HepG2 (cell line): Measurements from ENCODE around the gene JAGN1. TPM values are rescaled to one million over a fixed set of nuclear protein-coding genes. Genes with fewer than 3 reads are reported as not detected.

Experiments
- CTCF ChIP-seq: sonication (generic); formaldehyde crosslinking; IDR thresholded peaks from 2 replicates; pipeline ENCODE4 v1.5.0; 2020; ENCODE audit warnings: mild to moderate bottlenecking, missing genetic modification reagents, moderate library complexity
- GMEB1 ChIP-seq: sonication (generic); formaldehyde crosslinking; IDR thresholded peaks from 2 replicates; pipeline ENCODE4 v1.5.1; 2020; ENCODE audit warnings: missing genetic modification reagents, mild to moderate bottlenecking, borderline replicate concordance
- GZF1 ChIP-seq: sonication (generic); formaldehyde crosslinking; IDR thresholded peaks from 2 replicates; pipeline ENCODE4 v1.5.1; 2020; ENCODE audit warnings: mild to moderate bottlenecking, missing genetic modification reagents
- KLF6 ChIP-seq: IDR thresholded peaks from 2 replicates; pipeline ENCODE4 v1.8.0; 2016; ENCODE audit warnings: missing biosample characterization, missing genetic modification reagents
- MTF1 ChIP-seq: sonication (generic); formaldehyde crosslinking; IDR thresholded peaks from 2 replicates; pipeline ENCODE4 v1.5.0; 2020; ENCODE audit warnings: missing genetic modification reagents
- REST ChIP-seq, 2 experiments: IDR thresholded peaks; 2 replicates each; pipeline ENCODE4 v1.6.1; 2011 to 2012; ENCODE audit warnings: low read length in 2 of 2, borderline replicate concordance in 1 of 2, low read depth in 1 of 2, mild to moderate bottlenecking in 1 of 2, moderate library complexity in 1 of 2
- SMAD9 ChIP-seq: sonication (generic); formaldehyde crosslinking; IDR thresholded peaks from 2 replicates; pipeline ENCODE4 v1.5.1; 2020; ENCODE audit warnings: mild to moderate bottlenecking, missing genetic modification reagents
- SSRP1 ChIP-seq: IDR thresholded peaks from 2 replicates; pipeline ENCODE4 v1.6.1; 2016; ENCODE audit warnings: control low read depth
- TFDP1 ChIP-seq: IDR thresholded peaks from 2 replicates; pipeline ENCODE4 v1.6.1; 2016; ENCODE audit warnings: missing compliant biosample characterization, missing genetic modification reagents, borderline replicate concordance
- ZFP90 ChIP-seq: sonication (generic); formaldehyde crosslinking; IDR thresholded peaks from 2 replicates; pipeline ENCODE4 v1.8.0; 2022; ENCODE audit warnings: missing genetic modification reagents, mild to moderate bottlenecking, inconsistent platforms, borderline replicate concordance
- ZNF281 ChIP-seq: sonication (generic); formaldehyde crosslinking; IDR thresholded peaks from 2 replicates; pipeline ENCODE4 v1.4.0; 2020; ENCODE audit warnings: missing genetic modification reagents, borderline replicate concordance
- ZNF3 ChIP-seq: IDR thresholded peaks from 2 replicates; pipeline ENCODE4 v1.7.0; 2017; ENCODE audit warnings: inconsistent platforms
- ZNF513 ChIP-seq: sonication (generic); formaldehyde crosslinking; conservative IDR thresholded peaks from 2 replicates; pipeline ENCODE4 v1.5.0; 2020; ENCODE audit warnings: missing genetic modification reagents
- ZNF709 ChIP-seq: sonication (generic); formaldehyde crosslinking; IDR thresholded peaks from 2 replicates; pipeline ENCODE4 v1.5.0; 2020; ENCODE audit warnings: mild to moderate bottlenecking, missing genetic modification reagents
- ZNF775 ChIP-seq: sonication (generic); formaldehyde crosslinking; IDR thresholded peaks from 2 replicates; pipeline ENCODE4 v1.4.0; 2020; ENCODE audit warnings: missing genetic modification reagents, mild to moderate bottlenecking, moderate library complexity, borderline replicate concordance
- polyA plus RNA-seq, 8 experiments: library from polyadenylated mRNA; depleted of rRNA in 3 of 8; stranded (reverse) in 7 of 8; unstranded in 1 of 8; fragments of >200 nt; fragmentation: Illumina TruSeq in 4 of 8; extraction: Trizol in 4 of 8; gene quantifications; 2 replicates each; pipeline versions ENCODE4 v1.2.1 to v1.2.3, GENCODE V29; 2011 to 2016; ENCODE audit warnings: low read depth in 4 of 8, missing spikeins in 1 of 8, mixed read lengths in 1 of 8; ENCODE audit not compliant: insufficient read depth in 1 of 8
- total RNA-seq, 5 experiments: library from RNA; depleted of rRNA; stranded (reverse); fragments of >200 nt; fragmentation: Illumina TruSeq; extraction: Trizol; gene quantifications; 2 replicates each; pipeline ENCODE4 v1.2.3, GENCODE V29; 2016; ENCODE audit warnings: low read depth in 1 of 5

Gene JAGN1
- total and polyA plus RNA-seq, 2 of the 13 experiments (the other 11 are each of a cell fraction or from before 2014, with no cell fraction given): 49.9 to 50.9 TPM

GRCh38 chr3:9891072-9891622 lies 737 bp downstream of the JAGN1 start (continued):
- no peak for TF ChIP-seq ZNF281
- TF ChIP-seq SSRP1 (CRISPR knock-in tag): no peak
- no peak for TF ChIP-seq ZNF3 (CRISPR knock-in tag)
- TF ChIP-seq TFDP1 (CRISPR knock-in tag): no peak
- TF ChIP-seq ZNF709 (CRISPR knock-in tag): 0 out of 2 replicates have a peak, but pooled peaks have one; percentile 2
- no peak for TF ChIP-seq MTF1 (CRISPR knock-in tag)
- TF ChIP-seq CTCF (CRISPR knock-in tag): no peak
- TF ChIP-seq GZF1 (CRISPR knock-in tag): no peak
- no peak for TF ChIP-seq KLF6
- no peak for TF ChIP-seq REST (IDR thresholded peaks at IDR 0.05; ENCODE audit: borderline replicate concordance in 1 of 2, low read depth in 1 of 2, low read length in 2 of 2)
- 0 out of 2 replicates have a peak, but pooled peaks have one; percentile 8 for TF ChIP-seq GMEB1 (CRISPR knock-in tag)
- 0 out of 2 replicates have a peak, but pooled peaks have one; percentile 69 for TF ChIP-seq ZNF513 (CRISPR knock-in tag)
- TF ChIP-seq ZNF775: 0 out of 2 replicates have a peak, but pooled peaks have one; percentile 9
- TF ChIP-seq SMAD9: no peak
- peak; percentile 12; the same call in 1 of the 2 replicates for TF ChIP-seq ZFP90 (CRISPR knock-in tag)
